Fibroblast of skin of right quadriceps (primary cell): ENCODE measurements around the gene SAG.
"Not testable (repeated sequence)": the region's sequence is repeated elsewhere in the genome, so short reads cannot be mapped to it uniquely, and the experiment has no call there.

Source experiments
- DNase-seq: peaks from one replicate; pipeline ENCODE4 v3.0.0-alpha.2; 2013

Gene SAG

GRCh38 chr2:233358335-233358734, 50.7 kb downstream of the SAG start:
- no peak for DNase-seq

GRCh38 chr2:233358947-233359346, 51.3 kb downstream of the SAG start:
- DNase-seq: no peak

- no peak for DNase-seq
These were observed 52.2 kb downstream of the SAG start for GRCh38 chr2:233359823-233360222.

GRCh38 chr2:233360771-233361176, 53.2 kb downstream of the SAG start:
- DNase-seq: no peak

GRCh38 chr2:233361297-233361696, 53.7 kb downstream of the SAG start:
- DNase-seq: no peak

GRCh38 chr2:233362742-233363141, 55.1 kb downstream of the SAG start:
- DNase-seq: no peak

GRCh38 chr2:233363744-233364235, 56.2 kb downstream of the SAG start:
- DNase-seq: no peak

- DNase-seq: no peak
These were observed 58.4 kb downstream of the SAG start for GRCh38 chr2:233365861-233366520.

- DNase-seq: no peak
These were observed 60.0 kb downstream of the SAG start for GRCh38 chr2:233367586-233367985.

GRCh38 chr2:233368756-233369155, 61.1 kb downstream of the SAG start:
- DNase-seq: no peak

GRCh38 chr2:233369462-233369861, 61.8 kb downstream of the SAG start:
- DNase-seq: no peak

GRCh38 chr2:233369897-233370685, 62.5 kb downstream of the SAG start:
- DNase-seq: peak; percentile 21

- DNase-seq: no peak
These were observed 64.0 kb downstream of the SAG start for GRCh38 chr2:233371641-233372040.

GRCh38 chr2:233372855-233373254, 65.2 kb downstream of the SAG start:
- DNase-seq: no peak

- no peak for DNase-seq
These were observed 65.7 kb downstream of the SAG start for GRCh38 chr2:233373316-233373715.

GRCh38 chr2:233374776-233375175, 67.2 kb downstream of the SAG start:
- DNase-seq: not testable (repeated sequence)

- no peak for DNase-seq
These were observed 68.1 kb downstream of the SAG start for GRCh38 chr2:233375490-233376314.

- no peak for DNase-seq
These were observed 71.4 kb downstream of the SAG start for GRCh38 chr2:233379034-233379433.

GRCh38 chr2:233379441-233379840, 71.8 kb downstream of the SAG start:
- DNase-seq: no peak

GRCh38 chr2:233380132-233380895, 72.7 kb downstream of the SAG start:
- peak; percentile 17 for DNase-seq

GRCh38 chr2:233380995-233381637, 73.5 kb downstream of the SAG start:
- no peak for DNase-seq

GRCh38 chr2:233381638-233381995, 74.0 kb downstream of the SAG start:
- DNase-seq: no peak
